ENCODE results near the gene BDNF.

BDNF gene

DNA sequence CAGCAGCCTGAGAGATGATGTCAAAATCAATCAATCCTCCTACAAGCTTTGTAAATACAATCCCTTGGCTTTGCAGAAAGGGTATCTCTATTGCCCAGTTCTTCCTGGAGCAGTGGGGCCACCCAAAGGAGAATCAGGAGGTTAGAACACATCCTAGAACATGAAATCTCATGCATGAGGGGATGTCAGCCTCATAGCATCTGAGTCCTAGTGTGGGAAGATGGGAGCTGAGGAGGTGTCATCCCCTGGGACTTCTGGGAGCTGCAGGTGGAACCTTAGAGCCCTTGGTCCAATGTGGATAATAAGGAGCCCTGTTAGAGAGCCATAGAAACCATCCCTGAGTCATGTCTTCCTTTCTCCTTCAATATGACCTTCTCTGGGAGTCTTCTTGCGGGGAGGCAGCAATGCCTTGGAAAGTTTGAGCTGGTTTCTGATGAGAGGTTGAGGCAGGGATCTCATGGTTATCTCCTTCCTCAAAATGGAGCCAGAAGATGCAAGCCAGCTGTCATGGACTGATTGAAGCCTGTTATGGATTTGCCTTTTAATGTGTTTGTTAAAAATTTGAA lies 74.8 kb downstream of the BDNF start:
- DNase-seq = no peak

DNA sequence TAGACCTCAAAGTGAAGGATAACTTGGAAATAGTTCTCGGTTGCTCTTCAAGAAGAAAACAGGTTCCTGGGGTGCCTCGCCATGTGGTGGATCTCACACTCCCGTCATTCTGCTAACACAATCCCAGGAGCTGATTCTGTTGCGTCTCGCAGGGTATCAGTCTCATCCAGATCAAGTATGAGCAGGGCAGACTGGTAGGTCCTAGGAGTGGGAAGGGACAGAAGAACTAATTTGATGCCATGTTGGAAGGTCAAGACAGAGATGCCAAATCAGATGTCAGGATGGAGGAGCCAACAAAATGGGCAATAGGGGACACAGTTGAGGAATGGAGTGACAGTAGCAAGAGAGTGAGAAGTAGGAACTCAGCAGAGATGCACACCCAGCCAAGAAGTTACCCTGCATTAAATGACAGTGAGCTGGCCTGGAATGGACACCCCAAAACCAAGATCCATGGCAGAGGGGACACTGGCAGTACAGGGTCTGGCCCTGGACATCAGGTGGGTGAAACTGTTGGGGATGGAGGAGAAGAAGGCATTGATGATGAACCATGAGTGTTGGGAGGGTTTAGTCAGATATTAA lies 76.2 kb downstream of the BDNF start:
- no peak for DNase-seq

DNA sequence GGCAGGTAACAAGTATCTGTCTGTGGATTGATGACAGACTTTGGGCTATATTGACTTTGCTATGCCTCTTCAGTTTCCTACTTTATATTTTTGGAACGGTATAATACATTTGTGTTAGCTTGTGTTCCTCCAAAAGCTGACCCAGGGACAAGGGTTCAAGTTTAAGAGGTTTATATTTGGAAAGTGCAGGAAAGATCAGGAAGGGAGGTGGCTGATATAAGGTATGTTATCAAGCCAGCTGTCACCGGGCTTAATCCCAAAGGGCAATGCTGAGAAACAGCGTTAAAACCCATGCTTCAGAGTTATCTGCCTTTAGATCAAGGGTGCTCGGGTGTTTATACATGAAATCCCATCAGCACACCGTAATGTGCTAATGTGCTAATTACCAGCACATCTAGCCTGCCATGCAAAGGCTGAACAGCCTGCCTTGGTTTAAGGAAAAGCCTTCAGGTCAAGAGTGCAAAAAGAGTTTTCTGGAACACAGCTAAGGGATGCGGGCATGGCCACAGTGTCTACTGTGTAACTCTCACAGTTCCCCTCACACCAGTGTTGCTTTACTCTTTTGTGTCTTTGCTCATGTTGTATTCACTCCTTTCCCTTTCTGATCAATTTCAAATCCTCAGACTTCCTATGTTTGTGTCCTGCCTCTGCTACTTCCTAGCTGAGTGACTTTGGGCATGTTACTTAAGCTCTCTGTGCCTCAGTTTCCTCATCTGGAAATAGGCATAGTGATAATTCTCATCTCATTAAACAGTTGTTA lies 77.5 kb downstream of the BDNF start:
- DNase-seq = no peak

DNA sequence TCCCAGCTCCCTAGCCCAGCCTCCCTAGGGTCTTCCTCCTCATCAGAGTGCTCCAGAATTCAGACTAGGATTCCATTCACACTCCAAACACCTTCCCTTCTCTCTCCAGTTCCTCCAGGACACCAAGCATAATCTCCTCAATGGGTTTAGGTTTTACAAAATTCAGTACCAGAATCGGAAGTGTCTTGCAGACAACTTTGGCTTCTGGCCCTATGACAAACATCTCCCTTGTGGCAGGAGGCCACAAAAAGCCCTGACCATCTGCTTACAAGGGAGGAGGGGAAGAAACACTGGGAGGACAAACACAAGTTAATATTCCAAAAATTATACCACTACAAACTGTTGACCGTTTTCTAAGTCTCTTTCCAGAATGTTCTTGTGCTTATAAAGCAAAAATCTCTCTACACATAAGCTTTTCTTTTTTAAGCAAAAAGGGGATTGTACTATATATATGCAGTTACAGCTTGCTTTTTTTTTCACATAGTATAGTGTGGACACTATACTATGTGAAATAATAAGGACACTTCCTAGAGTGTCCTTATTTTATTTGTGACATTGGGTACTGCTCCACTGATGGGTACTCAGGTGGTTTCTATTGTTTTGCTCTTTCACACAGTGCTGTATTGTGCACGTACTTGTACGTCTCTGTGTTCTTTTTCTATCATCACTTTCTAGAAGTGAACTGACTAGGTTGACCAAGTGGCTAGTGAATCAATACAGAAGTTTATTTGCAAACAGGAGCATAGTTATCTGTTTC lies 78.7 kb downstream of the BDNF start:
- DNase-seq = no peak

DNA sequence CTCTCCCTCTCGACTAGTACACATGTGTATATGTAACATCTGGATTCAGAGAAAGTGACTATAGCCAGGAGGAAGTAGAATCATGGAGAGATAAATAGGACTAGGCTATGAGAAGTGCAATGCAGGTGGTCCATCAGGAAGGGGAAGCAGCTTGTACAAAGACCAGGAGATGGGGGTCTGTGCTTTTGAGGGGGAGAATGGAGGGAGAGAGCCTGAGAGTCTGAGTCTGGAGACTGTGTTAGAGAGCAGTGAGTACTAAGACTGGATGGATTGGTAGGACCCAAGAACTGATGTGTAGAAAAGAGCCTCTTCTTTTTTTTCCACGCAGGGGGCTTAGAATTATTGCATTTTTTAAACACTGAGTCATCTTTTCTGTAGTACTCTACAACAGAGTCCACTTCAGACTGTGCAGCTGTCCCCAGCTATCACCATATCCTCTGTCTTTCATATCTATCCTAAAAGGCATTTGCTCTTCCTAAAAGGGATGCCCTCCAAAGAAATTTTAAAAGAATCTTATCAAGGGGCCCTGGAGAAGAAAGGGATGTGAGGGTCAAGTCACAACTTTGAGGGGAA lies 80.4 kb downstream of the BDNF start:
- DNase-seq = no peak

DNA sequence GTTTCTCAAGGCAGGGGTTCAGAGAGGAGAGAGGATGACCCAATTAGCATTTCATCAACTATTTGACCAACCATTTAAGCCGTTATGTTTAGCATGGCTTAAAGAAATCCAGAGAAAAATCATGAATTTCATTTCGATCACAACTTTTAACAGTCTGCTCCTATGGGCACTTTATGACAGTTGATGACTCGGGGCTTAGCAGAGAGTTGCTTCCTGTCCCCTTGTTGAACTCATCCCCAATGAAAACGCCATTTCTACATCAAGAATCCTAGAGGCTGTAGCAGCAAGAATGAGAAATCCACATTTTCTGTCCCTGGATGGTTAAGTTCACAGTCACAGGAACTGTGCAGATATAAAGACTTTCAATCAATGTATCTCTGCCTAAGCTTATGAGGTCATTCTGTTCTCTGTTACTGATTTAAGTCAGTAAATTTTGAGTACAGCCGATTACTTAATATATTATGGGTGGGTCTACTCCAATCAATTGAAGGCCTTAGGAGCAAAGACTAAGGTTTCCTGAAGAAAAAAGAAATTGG lies 81.1 kb downstream of the BDNF start:
- DNase-seq = no peak

DNA sequence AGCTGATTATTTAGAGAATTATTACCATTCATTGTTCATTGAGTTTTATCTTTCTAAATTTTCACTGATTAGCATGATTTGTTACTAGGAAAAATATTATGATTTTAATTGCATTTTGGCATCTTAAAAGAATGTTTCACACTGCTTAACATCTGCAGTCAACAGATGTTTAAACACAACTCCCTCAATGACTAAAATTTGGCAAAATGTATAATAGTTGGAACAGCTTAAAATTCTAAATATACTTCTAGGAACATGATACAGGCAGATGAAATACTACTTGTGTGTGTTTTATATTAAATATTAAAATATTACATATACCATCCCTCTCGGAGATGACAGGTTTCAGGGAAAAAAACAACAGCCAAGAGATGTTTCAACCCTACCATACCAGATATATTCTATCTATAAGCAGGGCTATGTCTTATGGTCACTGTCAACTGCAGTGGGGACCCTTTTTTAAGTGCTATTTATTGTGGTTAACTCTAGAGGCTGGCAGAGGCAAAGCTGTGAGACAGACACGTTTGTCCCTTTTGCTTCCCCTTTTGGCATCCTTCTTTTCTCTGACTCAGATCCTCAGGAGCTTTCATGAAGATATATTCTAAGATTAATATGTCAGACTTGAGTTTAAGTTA lies 81.9 kb downstream of the BDNF start:
- no peak for DNase-seq

DNA sequence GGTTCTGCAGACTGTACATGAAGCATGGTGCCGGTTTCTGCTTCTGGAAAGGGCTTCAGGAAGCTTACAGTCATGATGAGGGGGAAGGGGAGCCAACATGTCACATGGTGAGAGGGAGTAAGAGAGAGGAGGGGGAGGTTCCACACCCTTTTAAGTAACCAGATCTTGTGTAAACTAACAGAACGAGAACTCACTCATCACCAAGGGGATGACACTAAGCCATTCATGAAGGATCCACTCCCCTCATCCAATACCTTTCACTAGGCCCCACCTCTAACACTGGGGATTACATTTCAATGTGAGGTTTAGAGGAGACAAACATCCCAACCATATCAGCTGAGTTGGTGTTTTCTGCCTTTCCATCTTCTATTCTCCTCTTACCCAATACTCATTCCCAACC lies 83.5 kb downstream of the BDNF start:
- no peak for DNase-seq

DNA sequence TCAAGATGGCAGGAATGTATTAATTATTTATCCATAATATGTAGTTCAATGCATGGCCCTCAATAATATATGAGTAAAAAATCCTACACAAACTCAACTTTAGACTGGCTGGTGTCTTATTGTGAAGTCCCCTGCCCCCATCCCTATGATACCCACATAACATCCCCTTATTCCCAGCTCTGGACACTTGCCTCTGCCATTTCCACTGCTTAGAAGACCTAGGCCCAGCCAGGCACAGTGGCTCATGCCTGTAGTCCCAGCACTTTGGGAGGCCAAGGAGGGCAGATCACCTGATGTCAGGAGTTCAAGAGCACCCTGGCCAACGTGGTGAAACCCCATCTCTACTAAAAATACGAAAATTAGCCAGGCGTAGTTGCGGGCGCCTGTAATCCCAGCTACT lies 84.4 kb downstream of the BDNF start:
- no peak for DNase-seq

DNA sequence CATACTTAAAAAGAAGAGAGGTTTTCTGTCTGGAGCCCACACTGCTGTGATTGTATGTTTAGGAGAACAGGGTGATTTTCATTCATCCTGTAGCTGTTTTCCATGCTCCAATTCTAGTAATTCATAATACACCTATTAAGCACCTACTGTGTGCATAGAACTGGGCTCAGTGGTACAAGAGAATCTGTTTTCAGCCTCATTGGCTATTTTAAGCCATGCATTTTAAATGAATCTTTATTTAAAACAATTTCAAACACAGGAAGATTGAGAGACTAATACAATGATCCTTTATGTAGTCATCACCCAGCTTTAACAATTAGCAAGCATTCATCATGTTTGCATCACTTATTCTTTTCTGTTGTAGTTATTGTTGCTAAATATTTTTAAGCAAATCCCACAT lies 86.2 kb downstream of the BDNF start:
- no peak for DNase-seq

DNA sequence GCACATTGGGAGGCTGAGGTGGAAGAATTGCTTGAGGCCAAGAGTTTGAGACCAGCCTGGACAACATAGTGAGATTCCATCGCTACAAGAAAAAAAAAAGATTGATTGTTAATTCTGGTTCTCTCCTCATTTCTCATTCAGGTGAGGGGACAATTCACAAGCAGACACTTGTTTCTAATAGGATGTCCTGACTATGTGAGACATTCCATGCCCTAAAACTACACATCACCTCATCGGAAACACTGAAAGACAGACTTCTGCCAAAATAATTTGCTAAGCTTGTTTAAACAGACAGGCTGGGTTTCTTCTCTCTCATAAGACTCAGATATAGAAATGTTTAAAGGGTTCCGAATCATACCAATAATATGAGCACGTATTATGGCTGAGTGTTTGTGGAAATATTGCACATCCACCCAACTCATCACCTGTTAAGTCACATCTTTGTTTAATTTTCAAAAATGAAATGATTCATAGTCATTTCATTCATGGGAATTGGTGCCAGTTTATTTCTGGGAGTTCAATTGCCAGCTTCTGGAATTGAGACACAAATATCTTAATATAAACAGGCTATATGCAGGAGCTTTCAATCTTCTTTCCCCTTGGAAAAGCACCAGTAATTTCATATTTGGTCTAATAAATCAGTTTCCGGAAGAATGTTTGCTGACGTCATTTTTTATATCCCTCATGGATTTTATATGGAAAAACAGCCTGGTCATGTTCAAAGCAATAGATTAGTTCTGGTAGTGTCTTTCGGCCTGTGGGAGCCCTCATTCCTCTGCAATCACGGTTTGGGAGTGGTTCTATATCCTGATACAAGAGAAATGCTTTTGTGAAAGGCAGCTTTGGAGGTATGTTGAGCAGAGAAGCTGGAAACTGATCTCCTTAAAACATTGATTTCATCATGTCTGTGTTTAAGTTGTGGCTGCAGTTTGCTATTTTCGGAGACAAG lies 87.0 kb downstream of the BDNF start:
- DNase-seq = no peak

DNA sequence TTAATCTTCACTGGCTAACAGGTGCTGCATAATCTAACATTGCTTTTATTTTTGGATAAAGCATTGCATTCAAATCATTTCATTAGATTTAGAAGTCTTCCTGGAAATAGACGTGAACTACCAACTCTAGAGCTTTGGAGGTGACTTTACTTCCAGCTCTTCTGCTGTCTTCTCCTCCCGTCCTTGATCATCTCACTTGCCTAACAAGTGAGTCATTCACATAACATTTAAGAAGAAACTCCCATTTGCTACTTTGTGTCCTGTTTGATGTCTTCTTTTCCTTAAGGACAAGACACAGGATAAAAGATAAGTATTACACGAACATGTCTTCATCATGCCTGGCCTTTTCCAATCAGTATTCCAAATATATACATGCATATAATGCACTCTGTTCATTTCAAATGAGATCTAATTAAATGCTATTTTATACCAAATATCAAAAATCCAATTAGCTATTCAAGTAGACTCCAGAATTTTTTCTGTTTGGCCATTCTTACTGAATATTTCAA lies 88.3 kb downstream of the BDNF start:
- no peak for DNase-seq

DNA sequence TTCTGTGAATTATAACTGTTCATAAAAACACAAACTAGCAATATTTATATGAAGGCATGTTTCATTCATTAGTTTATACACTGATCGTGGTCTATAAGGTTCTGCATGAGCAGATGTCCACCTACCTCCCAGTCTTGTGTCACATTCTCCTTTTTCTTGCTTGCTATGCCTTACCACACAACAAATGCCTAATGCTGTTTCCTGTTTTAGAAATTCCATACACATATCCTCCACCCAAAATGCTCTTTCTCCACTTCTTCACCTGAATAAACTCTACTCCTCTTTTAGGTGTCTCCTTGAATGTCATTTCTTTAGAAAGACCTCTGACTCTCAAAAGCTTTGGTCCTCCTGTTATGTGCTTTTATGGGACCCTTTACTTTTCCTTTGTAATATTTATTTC lies 88.9 kb downstream of the BDNF start:
- no peak for DNase-seq

DNA sequence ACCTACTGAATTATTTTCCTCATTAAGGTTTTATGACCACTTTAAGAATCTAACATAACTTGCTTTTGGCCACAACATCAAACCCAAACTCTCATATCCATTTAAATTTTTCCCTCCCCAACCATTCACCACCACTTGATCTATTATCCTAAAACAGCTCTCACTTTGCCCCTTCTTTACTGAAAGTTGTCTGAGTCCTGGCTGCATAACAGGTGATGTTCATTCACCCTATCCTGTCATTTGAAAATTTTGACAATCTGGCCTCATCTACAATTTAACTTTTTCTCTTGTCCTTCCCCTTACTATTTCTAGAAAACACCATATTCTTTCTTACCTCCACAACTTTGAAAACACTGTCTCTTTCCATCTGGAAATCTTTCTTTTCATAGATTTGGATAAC lies 89.3 kb downstream of the BDNF start:
- DNase-seq = no peak

DNA sequence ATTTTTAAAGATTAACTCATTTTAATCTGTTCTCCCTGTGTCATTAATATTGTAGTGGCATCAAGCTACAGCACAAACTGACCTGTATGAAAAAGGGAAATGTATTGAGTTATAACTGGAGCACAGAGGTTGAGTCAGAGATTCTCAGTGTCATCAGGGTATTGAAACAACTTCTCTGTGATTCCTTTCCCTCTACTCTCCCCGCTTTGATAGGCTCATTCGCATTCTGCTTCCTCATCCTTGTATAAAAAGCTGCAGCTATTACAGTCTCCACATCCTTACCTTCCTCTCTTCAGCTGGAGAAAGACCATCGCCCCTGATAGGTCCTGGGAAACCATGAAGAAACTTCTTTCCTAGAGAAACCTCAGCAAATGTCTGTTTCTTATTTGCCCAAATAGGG lies 90.0 kb downstream of the BDNF start:
- no peak for DNase-seq

DNA sequence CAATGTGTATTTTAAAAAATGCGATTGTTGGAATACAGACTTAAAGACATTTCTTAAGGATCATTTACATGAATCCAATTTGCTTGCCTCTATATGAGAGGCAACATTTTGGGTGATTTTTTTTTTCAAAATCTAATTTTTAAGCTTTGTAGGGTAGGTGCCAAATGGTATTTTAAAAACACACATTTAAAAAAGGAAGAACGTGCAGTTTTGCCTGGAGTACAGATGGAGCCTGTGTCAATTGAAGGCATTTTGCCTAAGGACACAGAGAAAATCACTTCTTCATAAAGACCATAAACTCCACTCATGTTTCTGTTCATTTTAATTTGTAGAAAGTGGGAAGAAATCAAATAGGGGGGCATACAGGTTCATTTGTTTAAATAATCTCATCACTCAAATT lies 91.3 kb downstream of the BDNF start:
- DNase-seq = no peak

DNA sequence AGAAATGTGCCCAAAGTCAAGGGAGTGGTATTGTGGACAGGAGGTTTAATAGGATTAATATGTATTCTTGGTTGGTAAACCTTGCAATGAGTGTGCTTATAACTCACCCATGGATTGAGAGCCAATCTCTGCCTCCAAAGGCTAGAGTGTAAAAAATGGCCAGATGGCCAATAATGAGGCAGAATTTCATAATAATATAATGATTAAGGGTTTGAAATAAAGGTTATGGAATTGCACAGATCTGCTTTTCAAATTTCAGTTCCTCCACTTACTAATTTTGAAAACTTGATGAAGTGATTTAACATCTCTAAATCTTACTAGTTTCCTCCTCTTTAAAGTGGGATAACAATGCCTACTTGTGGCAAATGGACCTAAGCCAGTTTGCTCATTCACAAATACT lies 94.8 kb downstream of the BDNF start:
- no peak for DNase-seq
